Measurements from ENCODE around the gene GP1BA.
A peak's percentile ranks its signal among the peaks of the same experiment; 100 is the strongest.

Gene GP1BA

DNA sequence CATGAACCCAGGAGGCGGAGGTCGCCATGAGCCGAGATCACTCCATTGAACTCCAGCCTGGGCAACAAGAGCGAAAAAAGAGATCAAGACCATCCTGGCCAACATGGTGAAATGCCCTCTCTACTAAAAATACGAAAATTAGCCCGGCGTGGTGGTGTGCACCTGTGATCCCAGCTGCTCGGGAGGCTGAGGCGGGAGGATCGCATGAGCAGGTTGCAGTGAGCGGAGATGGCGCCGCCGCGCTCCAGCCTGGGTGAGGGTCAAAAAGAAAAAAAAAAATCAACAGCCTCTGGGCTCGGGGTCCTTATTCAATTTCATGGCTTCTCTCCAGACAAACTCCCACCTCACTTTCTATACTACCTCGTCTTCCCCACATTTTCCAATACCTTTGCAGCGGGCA is 3.2 kb upstream of the GP1BA start:
- no peak overlapping the region for H3K4me3 ChIP-seq (ENCODE audit: low read depth in 1 of 2, low read length in 2 of 2)
- H3K9ac ChIP-seq (ENCODE audit: low read length): no peak overlapping the region
- no peaks in the 10 kb centered on the region for H3K9me3 ChIP-seq (ENCODE audit: low read length)
- no peaks in the 10 kb centered on the region for H3K36me3 ChIP-seq (ENCODE audit: insufficient read depth, low read length)
- peaks cover under 1% of the 10 kb centered on the region for H3K4me1 ChIP-seq (ENCODE audit: insufficient read depth, low read length)
- no peak overlapping the region for H3K27ac ChIP-seq (ENCODE audit: low read depth, low read length)
- H3K27me3 ChIP-seq (ENCODE audit: control insufficient read depth in 1 of 2, insufficient read depth in 2 of 2, low read length in 2 of 2): no peaks in the 10 kb centered on the region

DNA sequence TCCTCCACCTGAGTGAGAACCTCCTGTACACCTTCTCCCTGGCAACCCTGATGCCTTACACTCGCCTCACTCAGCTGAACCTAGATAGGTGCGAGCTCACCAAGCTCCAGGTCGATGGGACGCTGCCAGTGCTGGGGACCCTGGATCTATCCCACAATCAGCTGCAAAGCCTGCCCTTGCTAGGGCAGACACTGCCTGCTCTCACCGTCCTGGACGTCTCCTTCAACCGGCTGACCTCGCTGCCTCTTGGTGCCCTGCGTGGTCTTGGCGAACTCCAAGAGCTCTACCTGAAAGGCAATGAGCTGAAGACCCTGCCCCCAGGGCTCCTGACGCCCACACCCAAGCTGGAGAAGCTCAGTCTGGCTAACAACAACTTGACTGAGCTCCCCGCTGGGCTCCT is 679 bp downstream of the GP1BA start:
- Histone ChIP-seq H3K4me3 (ENCODE audit: low read depth in 1 of 2, low read length in 2 of 2) (no peak overlapping the region), H3K9ac (ENCODE audit: low read length) (no peak overlapping the region), H3K9me3 (ENCODE audit: low read length) (no peaks in the 10 kb centered on the region), H3K27me3 (ENCODE audit: control insufficient read depth in 1 of 2, insufficient read depth in 2 of 2, low read length in 2 of 2) (no peaks in the 10 kb centered on the region), H3K4me1 (ENCODE audit: insufficient read depth, low read length) (peaks cover 9% of the 10 kb centered on the region), H3K36me3 (ENCODE audit: insufficient read depth, low read length) (peaks cover 18% of the 10 kb centered on the region), H3K27ac (ENCODE audit: low read depth, low read length) (no peak overlapping the region)

DNA sequence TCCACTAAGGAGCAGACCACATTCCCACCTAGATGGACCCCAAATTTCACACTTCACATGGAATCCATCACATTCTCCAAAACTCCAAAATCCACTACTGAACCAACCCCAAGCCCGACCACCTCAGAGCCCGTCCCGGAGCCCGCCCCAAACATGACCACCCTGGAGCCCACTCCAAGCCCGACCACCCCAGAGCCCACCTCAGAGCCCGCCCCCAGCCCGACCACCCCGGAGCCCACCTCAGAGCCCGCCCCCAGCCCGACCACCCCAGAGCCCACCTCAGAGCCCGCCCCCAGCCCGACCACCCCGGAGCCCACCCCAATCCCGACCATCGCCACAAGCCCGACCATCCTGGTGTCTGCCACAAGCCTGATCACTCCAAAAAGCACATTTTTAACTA is 1.6 kb downstream of the GP1BA start:
- Histone ChIP-seq H3K36me3 (ENCODE audit: insufficient read depth, low read length) (peaks cover 27% of the 10 kb centered on the region), H3K9me3 (ENCODE audit: low read length) (no peaks in the 10 kb centered on the region), H3K4me3 (ENCODE audit: low read depth in 1 of 2, low read length in 2 of 2) (peak overlapping the region in 1 of 2 donors; percentile 43), H3K9ac (ENCODE audit: low read length) (no peak overlapping the region), H3K4me1 (ENCODE audit: insufficient read depth, low read length) (peaks cover 18% of the 10 kb centered on the region), H3K27me3 (ENCODE audit: control insufficient read depth in 1 of 2, insufficient read depth in 2 of 2, low read length in 2 of 2) (no peaks in the 10 kb centered on the region), H3K27ac (ENCODE audit: low read depth, low read length) (no peak overlapping the region)

DNA sequence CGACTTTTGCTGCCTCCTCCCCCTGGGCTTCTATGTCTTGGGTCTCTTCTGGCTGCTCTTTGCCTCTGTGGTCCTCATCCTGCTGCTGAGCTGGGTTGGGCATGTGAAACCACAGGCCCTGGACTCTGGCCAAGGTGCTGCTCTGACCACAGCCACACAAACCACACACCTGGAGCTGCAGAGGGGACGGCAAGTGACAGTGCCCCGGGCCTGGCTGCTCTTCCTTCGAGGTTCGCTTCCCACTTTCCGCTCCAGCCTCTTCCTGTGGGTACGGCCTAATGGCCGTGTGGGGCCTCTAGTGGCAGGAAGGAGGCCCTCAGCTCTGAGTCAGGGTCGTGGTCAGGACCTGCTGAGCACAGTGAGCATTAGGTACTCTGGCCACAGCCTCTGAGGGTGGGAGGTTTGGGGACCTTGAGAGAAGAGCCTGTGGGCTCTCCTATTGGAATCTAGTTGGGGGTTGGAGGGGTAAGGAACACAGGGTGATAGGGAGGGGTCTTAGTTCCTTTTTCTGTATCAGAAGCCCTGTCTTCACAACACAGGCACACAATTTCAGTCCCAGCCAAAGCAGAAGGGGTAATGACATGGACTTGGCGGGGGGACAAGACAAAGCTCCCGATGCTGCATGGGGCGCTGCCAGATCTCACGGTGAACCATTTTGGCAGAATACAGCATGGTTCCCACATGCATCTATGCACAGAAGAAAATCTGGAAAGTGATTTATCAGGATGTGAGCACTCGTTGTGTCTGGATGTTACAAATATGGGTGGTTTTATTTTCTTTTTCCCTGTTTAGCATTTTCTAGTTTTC is 2.3 kb downstream of the GP1BA start:
- H3K27ac ChIP-seq (ENCODE audit: low read depth, low read length): no peak overlapping the region
- H3K9ac ChIP-seq (ENCODE audit: low read length): no peak overlapping the region

DNA sequence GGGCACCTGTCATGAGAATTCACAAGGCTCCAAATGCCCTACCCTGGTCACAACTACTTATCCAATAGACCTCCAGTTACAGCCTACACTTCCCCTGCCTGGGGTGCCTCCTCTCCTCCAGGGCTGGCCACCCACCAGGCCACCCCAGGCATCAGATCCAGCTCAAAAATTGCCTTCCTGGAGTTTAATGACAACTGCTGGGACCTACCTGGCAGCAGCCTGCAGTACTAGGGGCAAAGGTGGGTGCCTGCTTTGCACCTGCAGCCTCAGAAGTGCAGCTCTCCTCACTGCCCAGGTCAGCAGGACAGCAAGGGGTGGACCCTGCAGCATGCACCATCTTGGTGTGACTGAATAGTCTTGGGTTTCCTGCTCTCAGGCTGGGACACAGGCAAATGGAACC is 3.6 kb downstream of the GP1BA start:
- Histone ChIP-seq H3K9ac (ENCODE audit: low read length) (no peak overlapping the region), H3K4me1 (ENCODE audit: insufficient read depth, low read length) (peaks cover 24% of the 10 kb centered on the region), H3K36me3 (ENCODE audit: insufficient read depth, low read length) (peaks cover 30% of the 10 kb centered on the region), H3K27me3 (ENCODE audit: control insufficient read depth in 1 of 2, insufficient read depth in 2 of 2, low read length in 2 of 2) (no peaks in the 10 kb centered on the region), H3K27ac (ENCODE audit: low read depth, low read length) (no peak overlapping the region), H3K9me3 (ENCODE audit: low read length) (no peaks in the 10 kb centered on the region), H3K4me3 (ENCODE audit: low read depth in 1 of 2, low read length in 2 of 2) (no peak overlapping the region)

More for the DNA sequence above, 2.3 kb downstream of the GP1BA start:
- Histone ChIP-seq H3K27me3 (ENCODE audit: control insufficient read depth in 1 of 2, insufficient read depth in 2 of 2, low read length in 2 of 2) (no peaks in the 10 kb centered on the region), H3K4me3 (ENCODE audit: low read depth in 1 of 2, low read length in 2 of 2) (peak overlapping the region in 1 of 2 donors; percentile 43), H3K4me1 (ENCODE audit: insufficient read depth, low read length) (peaks cover 24% of the 10 kb centered on the region), H3K36me3 (ENCODE audit: insufficient read depth, low read length) (peaks cover 30% of the 10 kb centered on the region), H3K9me3 (ENCODE audit: low read length) (no peaks in the 10 kb centered on the region)

DNA sequence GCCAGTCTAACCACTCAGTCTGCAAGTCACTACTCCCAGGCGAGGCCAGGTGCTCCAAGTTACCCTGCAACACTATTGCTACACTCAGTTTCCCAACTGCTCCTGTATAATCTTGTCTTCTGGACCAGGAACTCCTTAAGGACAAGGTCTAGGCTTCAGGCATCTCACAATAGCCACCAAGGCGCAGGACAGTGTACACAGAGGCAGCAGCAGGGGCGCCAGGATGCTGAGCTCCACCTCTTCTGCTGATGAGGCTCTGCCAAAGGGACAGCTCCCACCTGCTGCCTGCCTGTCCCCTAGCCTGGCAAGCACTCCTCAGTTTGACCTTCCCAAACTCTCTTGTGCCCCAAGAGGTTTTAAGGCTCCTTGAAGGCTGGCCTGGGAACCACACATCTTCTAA is 4.4 kb downstream of the GP1BA start:
- Histone ChIP-seq H3K9me3 (ENCODE audit: low read length) (no peaks in the 10 kb centered on the region), H3K4me3 (ENCODE audit: low read depth in 1 of 2, low read length in 2 of 2) (no peak overlapping the region), H3K9ac (ENCODE audit: low read length) (no peak overlapping the region), H3K4me1 (ENCODE audit: insufficient read depth, low read length) (peaks cover 30% of the 10 kb centered on the region), H3K27me3 (ENCODE audit: control insufficient read depth in 1 of 2, insufficient read depth in 2 of 2, low read length in 2 of 2) (no peaks in the 10 kb centered on the region), H3K36me3 (ENCODE audit: insufficient read depth, low read length) (peaks cover 30% of the 10 kb centered on the region), H3K27ac (ENCODE audit: low read depth, low read length) (no peak overlapping the region)

DNA sequence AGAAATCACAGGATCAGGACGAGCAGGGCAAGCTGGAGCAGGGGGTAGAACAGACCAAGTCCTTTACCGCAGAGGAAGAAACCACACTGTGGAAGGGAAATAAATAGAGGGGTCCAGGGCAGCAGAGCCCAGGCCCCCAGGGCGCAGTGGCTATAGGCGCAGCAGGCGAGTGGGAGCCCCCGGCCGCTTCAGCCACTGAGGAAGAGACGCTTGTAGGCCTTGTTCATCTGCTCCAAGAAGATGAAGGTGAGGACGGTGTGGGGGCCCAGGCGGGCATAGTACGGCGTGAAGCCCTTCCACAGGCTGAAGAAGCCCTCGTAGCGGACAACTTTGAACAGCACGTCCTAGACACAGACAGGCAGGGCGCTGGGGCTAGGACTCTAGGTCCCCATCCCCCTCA is 5.5 kb downstream of the GP1BA start:
- peaks cover 41% of the 10 kb centered on the region for H3K4me1 ChIP-seq (ENCODE audit: insufficient read depth, low read length)
- no peak overlapping the region for H3K9ac ChIP-seq (ENCODE audit: low read length)
- H3K9me3 ChIP-seq (ENCODE audit: low read length): no peaks in the 10 kb centered on the region
- H3K36me3 ChIP-seq (ENCODE audit: insufficient read depth, low read length): peaks cover 35% of the 10 kb centered on the region
- no peak overlapping the region for H3K27ac ChIP-seq (ENCODE audit: low read depth, low read length)
- no peaks in the 10 kb centered on the region for H3K27me3 ChIP-seq (ENCODE audit: control insufficient read depth in 1 of 2, insufficient read depth in 2 of 2, low read length in 2 of 2)
- H3K4me3 ChIP-seq (ENCODE audit: low read depth in 1 of 2, low read length in 2 of 2): no peak overlapping the region

DNA sequence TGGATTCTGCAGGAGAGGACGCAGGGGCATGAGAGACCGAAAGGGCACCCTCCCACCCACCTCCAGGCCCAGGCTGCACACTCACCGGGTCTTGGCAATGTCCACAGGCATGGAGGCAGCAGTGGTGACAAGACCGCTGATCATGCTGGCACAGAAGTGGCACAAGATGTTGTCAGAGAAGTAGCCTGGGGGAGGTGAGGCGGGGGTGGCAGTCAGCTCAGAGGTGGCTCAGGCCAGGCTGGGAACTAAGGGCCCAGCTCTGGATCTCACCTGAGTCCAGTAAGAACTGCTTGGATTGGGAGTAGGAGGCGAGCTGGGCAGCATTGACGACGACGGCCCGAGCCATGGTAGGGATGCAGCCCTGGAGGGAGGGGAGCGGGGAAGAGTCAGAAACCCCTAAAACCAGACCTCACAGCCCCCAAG is 6.0 kb downstream of the GP1BA start:
- Histone ChIP-seq H3K27ac (ENCODE audit: low read depth, low read length) (no peak overlapping the region), H3K36me3 (ENCODE audit: insufficient read depth, low read length) (peaks cover 41% of the 10 kb centered on the region), H3K9me3 (ENCODE audit: low read length) (no peaks in the 10 kb centered on the region), H3K27me3 (ENCODE audit: control insufficient read depth in 1 of 2, insufficient read depth in 2 of 2, low read length in 2 of 2) (no peaks in the 10 kb centered on the region), H3K4me1 (ENCODE audit: insufficient read depth, low read length) (peaks cover 42% of the 10 kb centered on the region), H3K4me3 (ENCODE audit: low read depth in 1 of 2, low read length in 2 of 2) (peak overlapping the region in 1 of 2 donors; percentile 97), H3K9ac (ENCODE audit: low read length) (peak overlapping the region; percentile 94)

DNA sequence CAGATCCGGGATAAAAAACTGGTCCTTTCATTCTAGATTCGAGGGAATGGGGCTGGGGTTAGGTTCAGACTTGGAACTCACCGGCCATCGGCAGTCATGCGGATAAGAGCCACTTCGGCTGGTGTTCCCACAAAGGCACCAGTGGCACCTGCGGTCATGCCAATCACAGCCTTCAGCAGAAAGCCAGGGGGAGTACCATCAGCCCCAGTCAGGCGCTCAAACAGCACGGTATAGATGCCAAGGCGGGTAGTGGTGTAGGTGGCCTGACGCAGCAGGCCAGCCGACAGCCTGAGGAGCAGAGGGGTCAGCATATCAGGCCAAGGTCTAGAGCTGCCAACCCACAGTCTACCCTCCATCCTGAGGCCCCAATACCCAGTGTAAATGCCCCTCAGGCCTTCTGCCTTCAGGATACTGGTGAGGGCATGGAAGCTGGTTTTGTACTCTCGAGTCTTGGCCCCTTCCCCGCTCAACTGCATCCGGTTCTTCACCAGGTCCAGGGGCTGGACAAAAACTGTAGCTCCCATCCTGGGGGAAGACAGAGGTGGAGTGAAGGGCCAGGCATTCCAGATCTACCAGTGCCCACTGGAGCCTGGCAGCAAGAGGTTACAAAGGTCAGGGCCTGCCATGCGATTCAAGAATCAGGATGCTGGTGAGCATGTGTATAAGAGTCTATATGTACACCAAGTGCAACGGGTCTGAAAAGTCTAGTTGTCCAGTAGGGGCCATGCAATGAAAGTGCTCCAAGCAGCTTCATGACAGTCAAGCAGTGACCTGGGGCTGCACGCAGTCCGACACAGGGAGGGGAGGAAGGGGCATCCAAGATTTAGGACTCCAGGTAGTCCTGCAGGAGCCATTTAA is 6.8 kb downstream of the GP1BA start:
- peaks cover 49% of the 10 kb centered on the region for H3K36me3 ChIP-seq (ENCODE audit: insufficient read depth, low read length)
- peak overlapping the region; percentile 92 to 97 for H3K4me3 ChIP-seq (ENCODE audit: low read depth in 1 of 2, low read length in 2 of 2)
- peaks cover 49% of the 10 kb centered on the region for H3K4me1 ChIP-seq (ENCODE audit: insufficient read depth, low read length)
- no peaks in the 10 kb centered on the region for H3K9me3 ChIP-seq (ENCODE audit: low read length)
- H3K9ac ChIP-seq (ENCODE audit: low read length): peak overlapping the region; percentile 94
- no peaks in the 10 kb centered on the region for H3K27me3 ChIP-seq (ENCODE audit: control insufficient read depth in 1 of 2, insufficient read depth in 2 of 2, low read length in 2 of 2)
- H3K27ac ChIP-seq (ENCODE audit: low read depth, low read length): peak overlapping the region; percentile 97

DNA sequence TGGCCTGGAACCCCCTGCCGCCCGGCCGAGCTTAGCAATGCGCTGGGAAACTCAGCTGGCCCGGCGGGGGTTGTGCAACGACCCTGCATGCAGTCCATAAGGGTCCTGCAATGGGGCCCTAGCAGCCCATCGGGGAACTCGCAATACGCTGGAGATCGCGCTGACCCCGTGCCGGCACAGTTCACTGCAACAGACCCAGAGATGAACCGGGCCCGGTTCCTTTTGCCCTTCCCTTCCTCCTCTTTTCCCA is 7.4 kb downstream of the GP1BA start:
- H3K4me3 ChIP-seq (ENCODE audit: low read depth in 1 of 2, low read length in 2 of 2): peak overlapping the region; percentile 92 to 97
- H3K27me3 ChIP-seq (ENCODE audit: control insufficient read depth in 1 of 2, insufficient read depth in 2 of 2, low read length in 2 of 2): no peaks in the 10 kb centered on the region
- peaks cover 55% of the 10 kb centered on the region for H3K36me3 ChIP-seq (ENCODE audit: insufficient read depth, low read length)
- no peaks in the 10 kb centered on the region for H3K9me3 ChIP-seq (ENCODE audit: low read length)
- peak overlapping the region; percentile 97 for H3K27ac ChIP-seq (ENCODE audit: low read depth, low read length)
- H3K4me1 ChIP-seq (ENCODE audit: insufficient read depth, low read length): peaks cover 49% of the 10 kb centered on the region
- H3K9ac ChIP-seq (ENCODE audit: low read length): peak overlapping the region; percentile 94

DNA sequence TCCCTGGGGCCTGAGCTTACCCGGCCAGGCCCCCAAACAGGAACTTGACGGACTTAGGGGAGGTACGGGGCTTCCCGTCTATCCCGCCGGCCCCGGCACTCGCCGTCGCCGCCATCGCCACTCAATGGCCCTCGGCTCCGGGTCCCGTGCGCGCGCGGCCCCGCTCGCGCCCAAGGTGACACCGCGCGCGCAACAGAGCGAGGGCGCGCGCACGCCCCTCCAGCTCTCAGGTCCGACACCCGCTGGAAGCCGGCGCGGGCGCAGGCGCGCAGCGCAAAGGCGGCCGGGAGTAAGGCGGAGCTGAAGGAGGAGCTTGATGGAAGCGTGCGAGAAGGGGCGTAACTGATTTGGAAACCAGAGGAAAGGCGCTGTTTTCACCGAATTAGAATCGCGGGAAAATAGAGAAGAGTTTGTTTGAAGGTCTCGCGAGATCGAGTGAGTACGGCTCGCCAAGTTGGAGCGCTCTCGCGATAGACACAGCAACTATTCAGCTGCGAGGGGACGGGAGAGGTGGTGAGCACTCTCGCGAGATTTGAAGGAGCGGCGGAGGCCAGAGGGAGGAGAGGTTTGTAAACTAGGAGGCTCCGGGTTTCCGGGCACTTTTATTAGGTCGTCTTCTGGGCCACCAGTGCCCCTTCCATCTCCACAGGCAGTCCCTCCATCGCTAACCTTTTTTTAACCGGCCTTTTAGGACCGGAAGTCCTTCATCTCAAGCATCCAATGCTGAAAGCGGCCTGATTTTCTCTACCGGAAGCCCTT is 7.9 kb downstream of the GP1BA start, which contains the start of the genes RNF167 and SLC25A11:
Gene RNF167, plus strand, starts transcription at position 473 of the 759 bp plus-strand sequence. CDS start 642 bp downstream, outside the sequence.
Gene SLC25A11, minus strand, starts transcription at position 251 of the 759 bp plus-strand sequence. Its CDS starts 136 bp downstream, at position 115.
- Histone ChIP-seq H3K27me3 (ENCODE audit: control insufficient read depth in 1 of 2, insufficient read depth in 2 of 2, low read length in 2 of 2) (no peaks in the 10 kb centered on the region), H3K27ac (ENCODE audit: low read depth, low read length) (peak within 1 kb of the TSS; percentile 97), H3K4me1 (ENCODE audit: insufficient read depth, low read length) (peaks cover 52% of the 10 kb centered on the region), H3K4me3 (ENCODE audit: low read depth in 1 of 2, low read length in 2 of 2) (peak within 1 kb of the TSS; percentile 92 to 97), H3K36me3 (ENCODE audit: insufficient read depth, low read length) (peaks cover 60% of the 10 kb centered on the region), H3K9me3 (ENCODE audit: low read length) (no peaks in the 10 kb centered on the region), H3K9ac (ENCODE audit: low read length) (peak within 1 kb of the TSS; percentile 94)
